ENCODE results near the gene SYT5. TPM values are rescaled to one million over a fixed set of nuclear protein-coding genes. Genes with fewer than 3 reads are reported as not detected.

The SYT5 gene
- polyA plus RNA-seq, 1 experiment, result 0.15 TPM

GRCh38 chr19:55178781-55179599 is 1.1 kb downstream of the SYT5 start:
- Histone ChIP-seq H3K4me3 (ENCODE audit: low read depth, low read length) (peak overlapping the region; percentile 57), H3K27ac (ENCODE audit: low read depth, low read length) (no peak overlapping the region), H3K9me3 (ENCODE audit: control insufficient read depth, insufficient read depth, low read length) (peaks cover 12% of the 10 kb centered on the region; the same call in 1 of the 2 replicates), H3K27me3 (ENCODE audit: control insufficient read depth, insufficient read depth, low read length) (peaks cover 17% of the 10 kb centered on the region)
- DNase-seq (ENCODE audit: low read depth, low spot score), result no peak
- no peak for TF ChIP-seq CTCF (IDR thresholded peaks at IDR 0.05; ENCODE audit: low read depth, low read length)
- ChIA-PET CTCF (no interaction called here), POLR2A (no interaction called here)

- ChIA-PET CTCF (no interaction called here), POLR2A (interaction anchor here (0.5 to 0.6 kb wide), 2 partner anchors 98 to 232 kb away, joined by 3 to 14 read pairs; partner anchors contain the start of gene UBE2S)
- H3K27me3 ChIP-seq (ENCODE audit: control insufficient read depth, insufficient read depth, low read length), result peaks cover 12% of the 10 kb centered on the region
- DNase-seq (ENCODE audit: low read depth, low spot score), result no peak
- peaks cover 12% of the 10 kb centered on the region; the same call in 1 of the 2 replicates for H3K9me3 ChIP-seq (ENCODE audit: control insufficient read depth, insufficient read depth, low read length)
- TF ChIP-seq CTCF (IDR thresholded peaks at IDR 0.05; ENCODE audit: low read depth, low read length), result no peak
- no peak overlapping the region for H3K4me3 ChIP-seq (ENCODE audit: low read depth, low read length)
- no peak overlapping the region for H3K27ac ChIP-seq (ENCODE audit: low read depth, low read length)
Measured at GRCh38 chr19:55176076-55176475, 4.0 kb downstream of the SYT5 start.

DNA sequence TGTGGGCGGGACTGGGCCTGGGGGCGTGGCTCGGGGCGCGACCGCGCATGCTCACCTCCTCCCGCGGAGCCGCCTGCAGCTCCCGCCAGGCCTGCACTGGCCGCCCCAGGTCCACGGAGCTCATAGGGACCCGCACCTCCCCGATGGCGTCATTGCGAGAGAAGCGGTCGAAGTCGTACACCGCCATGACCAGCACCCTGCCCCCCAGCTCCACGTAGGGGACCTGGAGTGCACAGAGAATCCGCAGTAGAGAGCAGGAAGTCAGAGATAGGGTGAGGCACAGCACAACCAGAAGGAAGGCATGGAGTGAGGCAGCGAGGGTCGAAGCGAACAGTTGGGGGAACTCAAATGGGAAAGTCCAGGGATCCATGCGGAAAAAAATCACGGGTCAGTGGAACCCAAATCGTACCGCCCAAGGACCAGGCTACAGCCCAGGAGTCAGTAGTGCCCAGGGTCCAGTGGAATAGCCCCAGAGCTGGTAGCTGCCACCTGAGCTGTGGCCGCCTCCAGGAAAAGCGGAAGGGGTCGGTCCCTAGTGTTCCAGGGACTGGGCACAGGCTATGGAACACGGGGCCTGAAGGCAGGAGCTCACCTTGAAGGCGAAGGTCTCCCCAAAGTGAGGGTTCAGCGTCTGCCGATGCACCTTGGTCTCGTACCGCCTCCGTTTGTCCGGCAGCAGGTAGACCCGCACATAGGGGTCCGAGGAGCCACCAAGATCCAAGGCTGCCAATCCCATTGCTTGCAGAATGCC is 4.8 kb downstream of the SYT5 start:
- no peak overlapping the region for H3K4me3 ChIP-seq (ENCODE audit: low read depth, low read length)
- ChIA-PET POLR2A (interaction anchor here (0.5 kb wide), 1 partner anchor 232 kb away, joined by 3 read pairs; the partner anchor contains the start of gene UBE2S), CTCF (interaction anchor here (0.7 to 0.9 kb wide), 2 partner anchors 9 to 328 kb away, joined by 3 read pairs; partner anchors contain the start of gene DNAAF3)
- no peak overlapping the region for H3K27ac ChIP-seq (ENCODE audit: low read depth, low read length)
- no peak for DNase-seq (ENCODE audit: low read depth, low spot score)
- no peak for TF ChIP-seq CTCF (IDR thresholded peaks at IDR 0.05; ENCODE audit: low read depth, low read length)
- H3K27me3 ChIP-seq (ENCODE audit: control insufficient read depth, insufficient read depth, low read length), result peaks cover 6% of the 10 kb centered on the region
- peaks cover 12% of the 10 kb centered on the region; the same call in 1 of the 2 replicates for H3K9me3 ChIP-seq (ENCODE audit: control insufficient read depth, insufficient read depth, low read length)

DNA sequence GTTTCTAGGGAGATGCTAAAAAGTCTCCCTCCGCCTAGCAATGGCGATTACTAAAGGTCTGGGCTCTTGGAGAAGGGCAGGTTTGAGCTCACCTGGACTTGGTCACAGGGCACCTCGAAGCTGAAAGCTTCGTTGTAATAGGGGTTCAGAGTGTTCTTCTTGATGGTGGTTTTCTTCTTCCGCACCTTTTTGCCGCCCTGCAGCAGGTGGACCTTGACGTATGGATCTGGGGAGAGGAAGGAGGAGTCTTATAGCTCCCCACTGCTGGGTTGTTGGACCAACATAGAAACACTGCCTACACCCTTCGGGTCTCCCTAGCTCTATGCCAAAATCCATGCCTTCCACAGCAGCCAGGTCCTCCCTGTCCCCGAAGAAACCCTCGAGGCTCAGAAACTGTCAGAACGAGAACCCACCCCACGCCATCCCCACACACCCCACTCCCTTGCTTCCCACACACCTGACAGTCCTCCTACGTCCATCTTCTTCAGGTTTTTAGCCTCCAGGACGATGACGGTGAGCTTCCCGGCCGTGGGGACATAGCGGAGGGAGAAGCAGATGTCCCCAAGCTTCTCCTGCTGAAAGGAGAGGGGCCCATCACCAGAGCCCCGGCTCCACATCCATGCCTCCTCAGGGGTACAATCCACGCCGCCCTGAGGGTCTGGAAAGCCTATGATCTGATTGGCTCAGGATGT is 5.5 kb downstream of the SYT5 start:
- Histone ChIP-seq H3K9me3 (ENCODE audit: control insufficient read depth, insufficient read depth, low read length) (peaks cover 12% of the 10 kb centered on the region; the same call in 1 of the 2 replicates), H3K4me3 (ENCODE audit: low read depth, low read length) (no peak overlapping the region), H3K27ac (ENCODE audit: low read depth, low read length) (no peak overlapping the region), H3K27me3 (ENCODE audit: control insufficient read depth, insufficient read depth, low read length) (peaks cover 6% of the 10 kb centered on the region)
- ChIA-PET POLR2A (interaction anchor here (0.6 kb wide), 1 partner anchor 399 kb away, joined by 4 read pairs; no protein-coding TSS in a partner anchor), CTCF (interaction anchor here (0.7 to 0.9 kb wide), 2 partner anchors 9 to 329 kb away, joined by 3 read pairs; partner anchors contain the start of gene DNAAF3)
- TF ChIP-seq CTCF (IDR thresholded peaks at IDR 0.05; ENCODE audit: low read depth, low read length), result no peak
- DNase-seq (ENCODE audit: low read depth, low spot score), result no peak

All from AG04450 (cell line).